NCI-H1092 treated with DMSO at 0.1 percent for 48 hours (cell line): ENCODE results near the gene GALNT7.

Experiments used
- DNase-seq: peaks from one replicate; lab custom pipeline; 2025; lab: John Stamatoyannopoulos, UW

GALNT7 gene

DNA sequence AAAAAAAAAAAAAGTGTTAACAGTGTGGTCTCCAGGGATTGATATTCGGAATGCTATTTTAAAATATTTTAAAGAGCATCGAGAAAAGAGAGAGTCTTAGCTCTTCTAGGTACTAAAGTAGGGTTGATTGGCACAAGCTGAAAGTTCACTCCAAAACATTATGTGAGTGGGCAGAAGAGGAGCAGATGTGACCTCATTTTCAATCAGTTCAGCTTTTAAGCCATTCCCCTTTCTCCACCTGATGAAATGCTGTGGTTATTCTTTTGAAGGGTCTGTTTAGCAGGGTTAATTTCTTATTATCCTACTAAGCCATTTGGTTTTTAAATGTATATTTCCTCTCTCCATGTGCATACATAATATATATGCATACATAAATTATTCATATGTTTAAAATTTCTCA is 69.2 kb downstream of the GALNT7 start:
- DNase-seq, result no peak

DNA sequence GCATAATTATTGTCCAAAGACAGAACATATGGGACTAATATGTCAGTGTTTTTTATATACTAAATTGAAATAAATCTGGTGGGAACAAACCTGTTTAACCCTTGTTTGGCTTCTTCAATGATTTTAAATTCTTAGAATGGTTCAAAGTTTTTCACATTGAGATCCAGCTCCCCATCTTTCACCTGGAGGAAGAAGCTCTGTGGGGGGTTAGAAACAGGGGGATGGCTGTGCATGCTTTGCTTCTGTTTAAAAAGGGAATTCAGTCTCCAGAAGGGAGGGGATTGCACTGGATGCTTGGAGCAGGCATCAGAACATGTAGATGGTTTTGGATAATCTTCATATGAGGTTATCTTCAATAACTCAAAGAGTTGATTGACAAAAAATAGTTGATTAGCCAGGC is 72.1 kb downstream of the GALNT7 start:
- DNase-seq, result no peak

DNA sequence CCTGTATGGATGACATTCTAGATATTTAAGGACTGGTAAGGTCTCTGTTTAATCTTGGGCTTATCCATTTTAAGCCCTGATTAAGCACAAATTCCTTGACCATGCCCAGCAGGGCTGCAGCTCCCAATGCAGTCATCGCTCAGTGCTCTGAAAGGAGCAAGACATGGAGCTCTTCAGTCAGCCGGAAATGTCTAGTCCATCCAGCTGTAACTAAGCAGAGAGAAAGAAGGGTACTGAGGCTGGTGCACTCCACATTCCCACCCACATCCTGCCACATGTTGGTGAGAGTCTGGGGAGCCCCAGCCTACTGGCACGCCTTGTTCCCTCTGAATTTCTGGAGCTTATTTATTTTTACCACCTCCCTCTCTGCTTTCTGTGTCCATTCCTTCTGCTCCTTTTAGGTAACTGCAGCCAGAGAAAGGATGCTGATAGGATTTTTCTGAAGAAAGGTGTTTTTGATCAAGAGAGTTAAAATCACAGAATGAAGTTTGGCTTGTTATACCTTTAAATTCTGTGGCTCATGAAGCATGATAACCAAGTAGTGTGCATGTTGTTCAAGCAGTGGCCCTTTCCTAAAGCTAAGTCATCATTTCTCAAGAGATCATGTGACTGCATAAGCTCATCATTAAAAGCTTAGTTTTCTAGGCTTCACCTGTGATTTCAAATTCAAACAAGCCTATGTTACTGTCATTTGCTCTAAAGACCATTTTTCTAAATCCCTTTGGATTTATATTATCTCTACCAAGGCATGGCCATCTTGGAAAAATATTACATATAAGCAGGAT is 74.0 kb downstream of the GALNT7 start:
- no peak for DNase-seq

DNA sequence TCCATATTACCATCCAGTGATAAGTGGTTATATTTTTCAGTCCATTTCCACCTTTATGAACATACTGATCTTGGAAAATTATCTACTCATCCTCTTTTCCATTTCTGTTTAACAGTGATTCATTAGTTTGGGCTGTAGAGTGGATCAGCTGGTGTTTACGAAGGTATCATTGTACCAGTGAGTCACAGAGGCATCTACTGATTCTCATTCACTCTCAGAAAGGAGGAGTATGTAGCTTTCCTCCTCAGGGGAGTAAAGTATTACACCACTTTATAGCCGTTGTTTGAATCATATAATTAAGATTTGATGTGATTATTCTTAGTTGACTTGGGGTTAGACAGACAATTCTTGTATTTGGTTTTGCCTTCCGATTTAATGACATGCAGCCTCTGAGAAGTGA is 74.7 kb downstream of the GALNT7 start:
- no peak for DNase-seq

DNA sequence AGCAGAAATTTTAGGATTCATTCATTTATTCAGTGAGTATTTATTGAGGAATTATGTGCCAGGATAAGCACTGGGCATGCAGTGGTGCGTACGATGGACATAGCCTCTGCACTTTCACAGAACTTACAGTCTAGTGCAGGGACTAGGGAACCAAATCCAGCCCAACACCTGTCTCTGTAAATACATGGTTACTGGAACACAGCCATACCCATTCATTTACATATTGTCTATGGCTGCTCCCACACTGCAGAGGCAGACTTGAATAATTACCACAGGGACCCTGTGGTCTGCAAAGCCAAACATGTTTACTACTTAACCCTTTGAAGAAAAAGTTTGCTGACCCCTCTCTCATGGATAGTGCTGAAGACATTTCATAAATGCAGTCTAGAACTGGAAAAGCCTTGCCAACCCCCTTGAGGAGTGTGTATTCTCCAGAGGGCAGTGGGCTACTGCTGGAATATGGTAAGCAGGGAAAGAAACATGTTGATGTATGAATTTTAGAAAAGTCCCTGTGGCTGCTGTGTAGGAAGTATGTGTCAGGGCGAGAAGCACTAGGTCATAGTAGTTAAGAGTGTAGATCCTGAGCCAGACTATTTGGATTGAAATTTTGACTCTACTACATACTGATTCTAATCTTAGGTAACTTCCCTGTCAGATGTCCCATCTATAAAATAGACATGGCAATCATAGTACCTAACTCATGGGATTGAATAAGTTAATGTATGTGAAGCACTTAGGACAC is 75.5 kb downstream of the GALNT7 start:
- peak; percentile 47 for DNase-seq

DNA sequence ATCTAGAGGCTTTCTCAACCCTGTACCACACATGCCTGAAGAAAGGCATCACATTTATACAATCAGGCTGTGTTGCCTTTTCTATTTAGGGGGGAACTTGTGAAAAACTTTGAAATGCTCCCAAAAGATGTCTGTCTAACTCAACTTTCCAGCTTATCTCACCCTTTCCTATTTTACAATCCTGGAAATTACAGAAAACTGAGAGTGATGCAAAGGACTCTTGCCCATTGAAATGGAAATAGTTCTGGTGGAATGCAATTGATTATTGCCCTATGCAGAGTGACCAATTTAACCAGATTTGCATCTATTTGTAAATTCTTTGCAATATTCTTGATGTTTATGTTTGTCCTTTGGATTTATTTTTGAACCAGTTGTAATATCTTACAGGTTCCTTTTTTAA is 77.3 kb downstream of the GALNT7 start:
- no peak for DNase-seq

DNA sequence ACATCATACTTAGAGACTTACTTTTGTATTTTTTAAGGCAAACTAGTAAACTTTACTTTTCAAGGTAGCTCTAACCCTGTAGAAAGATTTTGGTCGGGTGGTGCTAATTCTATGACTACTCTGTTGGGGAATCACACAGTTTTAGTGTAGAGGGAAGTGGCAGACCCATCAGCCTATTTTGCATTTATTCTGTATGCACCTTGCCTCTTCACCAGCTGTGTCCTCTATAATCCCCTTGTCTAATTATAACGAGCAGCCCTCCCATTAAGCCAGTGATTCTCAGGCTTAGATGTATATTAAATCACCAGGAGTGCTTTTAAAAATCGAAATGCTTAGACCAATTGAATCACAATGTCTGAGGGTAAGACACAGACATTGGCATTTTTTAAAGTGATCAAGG is 78.1 kb downstream of the GALNT7 start:
- DNase-seq, result peak; percentile 5

DNA sequence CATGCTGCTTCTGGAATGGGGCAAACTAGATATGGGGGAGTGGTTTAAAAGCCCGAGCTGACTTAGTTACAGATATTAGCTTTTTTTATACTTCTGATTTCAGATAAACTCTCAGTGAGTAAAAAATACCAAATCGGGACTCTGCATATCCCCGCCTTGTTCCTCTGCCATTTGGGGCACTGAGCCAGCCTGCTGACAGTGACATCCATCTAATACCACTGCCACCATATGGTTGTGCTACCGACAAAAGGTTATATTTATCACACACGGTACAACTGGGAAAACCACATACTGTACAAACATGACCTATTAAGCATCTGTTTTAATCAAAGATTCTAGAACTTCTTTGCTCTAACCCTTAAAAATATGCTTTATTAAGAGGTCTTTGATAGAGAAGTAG is 78.7 kb downstream of the GALNT7 start:
- no peak for DNase-seq

DNA sequence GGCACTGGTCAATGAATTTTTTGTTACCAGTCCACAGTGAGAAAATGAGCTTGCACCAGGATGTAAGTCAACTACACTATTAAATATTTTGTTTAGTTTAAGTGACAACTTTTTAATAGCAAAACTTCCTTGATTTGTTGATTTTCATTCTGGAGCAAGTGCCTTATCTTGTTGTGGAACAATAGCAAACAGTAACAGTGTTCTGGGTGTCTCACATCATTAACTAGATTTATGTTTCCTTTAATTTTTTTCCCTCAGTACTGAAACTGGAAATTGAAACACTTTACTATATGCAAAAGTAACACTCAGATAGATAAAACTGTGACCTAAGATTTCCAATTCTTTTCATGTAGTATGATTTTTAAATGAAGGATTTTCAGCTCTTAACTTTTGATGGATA is 80.1 kb downstream of the GALNT7 start:
- no peak for DNase-seq

DNA sequence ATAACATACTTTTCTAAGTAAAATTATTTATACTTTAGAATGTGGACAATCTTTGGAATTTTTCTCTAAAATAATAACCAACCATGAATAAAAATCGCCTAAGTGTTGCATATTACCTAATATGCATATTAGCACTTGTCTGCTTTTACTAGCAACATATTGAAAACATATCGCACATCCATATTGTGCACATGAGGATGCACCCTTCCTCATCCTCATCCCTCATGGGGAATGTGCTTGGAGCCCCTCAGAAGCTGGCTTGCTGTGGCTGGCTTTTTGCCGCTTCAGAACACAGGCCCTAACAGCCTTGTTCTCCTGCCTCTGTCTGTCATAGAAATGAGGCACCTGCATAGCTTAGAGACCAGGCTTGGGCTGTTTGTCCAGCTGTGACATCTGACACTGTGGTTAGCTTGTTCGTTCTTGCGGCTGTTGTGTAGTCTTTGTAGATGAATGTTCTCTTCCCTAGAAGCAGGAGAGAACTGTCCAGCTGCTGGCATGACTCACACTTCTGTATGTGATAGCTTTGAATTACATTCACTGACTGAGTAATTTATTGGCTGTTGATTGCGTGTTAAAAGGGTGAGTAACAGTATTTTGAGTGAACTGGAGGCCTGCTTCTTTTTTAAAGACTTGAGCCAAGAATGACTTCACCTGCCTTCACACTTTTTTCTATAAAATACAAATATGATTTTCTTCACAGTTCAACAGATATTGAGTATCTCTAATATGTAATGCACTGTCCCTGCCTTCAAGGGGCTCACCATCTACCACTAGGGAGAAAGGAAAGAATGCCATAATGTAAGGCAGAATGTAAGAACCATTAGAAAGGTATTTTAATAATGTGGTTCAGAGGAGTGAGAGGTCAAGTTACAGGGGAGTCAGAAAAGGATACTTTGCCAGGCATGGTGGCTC is 83.7 kb downstream of the GALNT7 start:
- peak; percentile 46 for DNase-seq

DNA sequence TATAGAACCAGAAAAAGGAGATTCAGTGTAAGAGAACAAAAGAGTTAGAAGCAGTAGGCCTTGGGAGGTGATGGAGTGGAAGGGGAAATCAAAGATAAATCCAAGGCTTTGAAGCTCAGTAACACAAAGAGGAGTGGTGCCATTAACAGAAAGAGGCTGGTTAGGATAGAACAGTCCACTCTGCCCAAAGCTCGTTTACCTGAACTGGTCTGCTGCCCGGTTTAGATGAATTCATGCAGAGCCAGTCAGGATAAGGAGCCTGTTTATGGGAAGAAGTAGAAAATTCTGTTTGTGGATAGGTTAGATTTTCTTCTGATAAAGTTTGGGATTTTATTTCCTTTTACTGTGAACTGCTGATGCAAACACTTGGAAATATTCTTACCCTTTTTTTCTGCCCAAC is 85.0 kb downstream of the GALNT7 start:
- no peak for DNase-seq

DNA sequence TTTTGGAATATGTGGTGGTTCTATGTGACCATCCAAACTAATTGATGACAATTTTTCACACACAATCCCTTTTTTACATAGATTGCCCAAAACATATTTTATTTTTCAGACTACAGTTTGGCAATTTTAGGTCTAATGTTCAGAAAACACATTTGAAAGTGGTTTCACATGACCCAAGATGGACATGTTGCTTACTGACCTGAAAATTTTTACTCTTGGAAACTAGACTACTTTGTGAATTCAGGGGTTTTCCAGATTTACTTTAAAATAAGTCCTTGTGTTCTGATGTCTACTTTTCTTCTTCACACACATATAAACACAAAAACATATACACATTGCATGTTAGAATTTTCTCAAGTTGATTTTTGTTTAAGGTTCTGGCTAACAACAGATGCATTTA is 86.0 kb downstream of the GALNT7 start:
- DNase-seq, result no peak

DNA sequence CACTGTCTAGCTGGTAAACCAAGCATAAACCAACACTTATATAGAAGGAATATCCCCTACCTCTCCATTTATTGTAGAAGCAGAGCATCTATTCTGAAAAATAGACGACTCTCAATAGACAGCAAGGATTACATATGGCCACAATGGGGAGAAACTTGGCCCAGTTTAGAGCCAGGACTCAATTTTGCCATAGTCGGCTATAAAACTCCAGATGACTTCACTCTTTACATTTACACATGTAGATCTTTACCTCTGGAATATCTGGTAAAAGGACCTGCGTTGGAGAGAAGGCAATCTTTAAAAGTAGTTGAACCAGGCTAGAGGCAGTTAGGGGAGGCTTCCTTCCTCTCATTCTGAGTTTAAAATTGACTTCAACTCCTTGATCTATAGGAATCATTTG is 88.2 kb downstream of the GALNT7 start:
- DNase-seq, result no peak

DNA sequence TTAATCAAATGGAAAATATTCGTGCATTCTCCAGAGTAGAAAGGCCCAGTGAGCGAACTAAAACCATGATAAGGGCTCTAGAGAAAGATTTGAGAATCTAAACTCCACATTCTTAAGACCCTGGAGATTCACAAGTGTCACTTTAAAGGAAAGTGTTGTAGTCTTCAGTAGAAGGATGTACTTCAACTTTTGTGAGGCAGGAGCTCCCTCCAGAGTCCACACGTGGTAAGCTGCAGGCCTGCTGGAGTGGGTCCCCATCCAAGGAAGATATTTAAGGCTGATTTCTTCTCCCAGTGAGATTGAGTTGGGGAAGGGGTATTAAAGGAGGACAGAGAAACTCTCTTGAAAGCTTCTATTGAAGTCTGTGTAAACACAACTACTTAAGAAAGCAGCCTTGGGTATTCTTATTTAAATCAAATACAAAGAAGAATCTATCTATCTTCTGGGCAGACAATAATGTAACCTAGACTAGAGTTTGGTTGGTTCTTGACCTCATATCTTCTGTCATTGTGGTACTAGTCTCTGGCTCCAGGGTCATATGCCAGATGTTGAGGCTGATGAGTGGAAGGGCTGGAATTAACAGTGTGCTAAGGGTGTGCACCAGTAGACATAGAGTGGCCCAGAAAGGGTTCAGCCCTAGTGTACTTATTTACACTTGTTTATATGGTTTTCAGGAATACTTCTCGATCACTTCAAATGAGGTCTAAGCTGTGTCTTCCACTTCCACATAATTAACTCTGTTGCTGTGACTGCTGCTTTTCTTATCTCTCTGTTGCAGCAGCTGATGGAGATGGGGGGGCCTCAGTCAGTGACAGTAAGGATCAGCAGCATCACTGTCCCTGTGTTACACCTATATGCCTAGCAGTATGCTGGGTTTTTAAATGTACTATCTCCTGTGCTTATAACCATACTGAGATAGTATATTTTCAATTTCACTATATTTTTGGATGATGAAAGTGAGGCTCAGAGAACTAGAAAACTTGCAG is 89.4 kb downstream of the GALNT7 start:
- peak; percentile 65 for DNase-seq

DNA sequence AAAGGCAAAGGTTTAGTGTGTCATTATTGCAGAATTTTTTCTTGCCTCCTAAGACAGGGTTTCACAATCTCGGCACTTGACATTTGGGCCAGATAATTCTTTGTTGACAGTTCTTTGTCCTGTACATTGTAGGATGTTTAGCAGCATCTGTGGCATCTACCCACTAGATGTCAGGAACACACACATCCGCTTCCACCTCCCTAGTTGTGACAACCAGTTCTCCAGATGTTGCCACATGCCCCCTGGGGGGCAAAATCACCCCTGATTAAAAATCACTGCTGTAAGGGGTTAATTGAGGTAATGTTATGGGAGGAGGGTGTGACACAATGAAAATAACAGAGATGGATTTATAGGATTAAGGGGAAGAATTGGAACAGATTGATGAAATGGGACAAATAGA is 90.3 kb downstream of the GALNT7 start:
- no peak for DNase-seq

DNA sequence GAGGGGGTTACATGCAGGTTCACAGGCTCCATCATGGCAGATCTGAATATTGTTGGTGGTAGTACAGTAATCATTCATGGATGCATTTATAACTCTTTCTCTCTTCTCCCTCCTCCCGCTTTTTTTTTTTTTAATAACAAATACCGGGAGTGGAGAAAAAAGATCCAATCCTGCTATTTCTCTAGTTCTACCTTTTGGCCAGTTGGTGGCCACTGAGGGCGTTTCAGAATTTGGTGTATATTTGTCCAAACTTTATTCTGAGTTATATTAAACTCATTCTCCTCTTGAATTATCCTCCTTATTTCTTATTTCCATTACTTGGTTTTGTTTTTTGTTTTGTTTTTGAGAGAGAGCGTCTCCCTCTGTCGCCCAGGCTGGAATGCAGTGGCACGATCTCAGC is 90.7 kb downstream of the GALNT7 start:
- no peak for DNase-seq

DNA sequence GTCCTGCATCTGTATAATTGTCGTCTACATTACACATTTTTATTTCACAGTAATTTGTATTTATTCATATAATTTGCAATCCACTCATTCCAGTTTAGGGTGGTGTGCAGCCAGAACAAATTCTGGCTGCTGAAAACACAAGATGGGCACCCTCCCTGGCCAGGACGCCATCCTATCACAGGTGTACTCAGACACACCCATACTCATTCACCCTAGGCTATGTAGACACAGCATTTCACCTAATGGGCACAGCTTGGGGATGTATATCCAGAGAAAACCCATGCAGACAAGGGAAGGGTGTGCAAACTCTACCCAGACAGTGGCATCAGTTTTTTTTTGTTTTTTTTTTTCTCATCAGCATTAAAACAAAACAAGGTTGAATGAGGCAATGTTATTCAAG is 92.4 kb downstream of the GALNT7 start:
- no peak for DNase-seq

DNA sequence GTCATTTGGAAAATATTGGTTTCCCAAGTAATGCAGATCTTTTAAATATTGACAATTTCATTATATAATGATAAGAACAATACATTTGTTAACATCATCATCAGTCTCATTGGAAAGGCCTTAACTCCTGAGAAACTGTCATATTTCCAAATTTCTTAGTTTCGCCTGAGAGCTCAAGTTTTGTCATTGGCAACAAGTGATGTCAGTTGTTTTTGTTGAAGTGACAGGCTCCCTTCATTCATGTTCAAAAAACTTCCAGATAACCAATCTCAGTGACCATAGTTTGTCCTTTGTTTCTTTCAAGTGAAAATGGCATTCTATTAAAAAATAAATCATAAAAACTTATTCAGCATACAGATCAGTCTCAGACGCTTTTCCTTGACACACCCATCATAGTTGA is 93.8 kb downstream of the GALNT7 start:
- DNase-seq, result no peak

DNA sequence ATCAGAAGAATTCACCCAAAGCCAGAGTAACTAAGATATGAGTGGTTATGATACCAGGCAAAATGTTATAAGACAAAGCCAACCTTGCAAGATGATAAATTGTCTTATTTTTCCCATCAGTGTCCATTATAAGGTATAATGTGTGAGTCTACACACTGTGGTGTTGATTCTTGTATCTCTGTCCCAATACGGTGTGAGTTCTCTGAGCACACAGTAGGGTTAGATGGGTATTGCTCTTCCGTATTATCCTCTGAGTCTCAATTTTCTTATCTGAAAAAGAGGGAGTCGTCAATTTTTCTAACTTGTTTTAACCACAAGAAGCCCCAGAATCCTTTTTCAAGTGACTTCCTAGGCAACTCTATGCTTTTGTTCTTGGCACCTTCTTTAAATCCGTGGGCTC is 95.6 kb downstream of the GALNT7 start:
- no peak for DNase-seq

DNA sequence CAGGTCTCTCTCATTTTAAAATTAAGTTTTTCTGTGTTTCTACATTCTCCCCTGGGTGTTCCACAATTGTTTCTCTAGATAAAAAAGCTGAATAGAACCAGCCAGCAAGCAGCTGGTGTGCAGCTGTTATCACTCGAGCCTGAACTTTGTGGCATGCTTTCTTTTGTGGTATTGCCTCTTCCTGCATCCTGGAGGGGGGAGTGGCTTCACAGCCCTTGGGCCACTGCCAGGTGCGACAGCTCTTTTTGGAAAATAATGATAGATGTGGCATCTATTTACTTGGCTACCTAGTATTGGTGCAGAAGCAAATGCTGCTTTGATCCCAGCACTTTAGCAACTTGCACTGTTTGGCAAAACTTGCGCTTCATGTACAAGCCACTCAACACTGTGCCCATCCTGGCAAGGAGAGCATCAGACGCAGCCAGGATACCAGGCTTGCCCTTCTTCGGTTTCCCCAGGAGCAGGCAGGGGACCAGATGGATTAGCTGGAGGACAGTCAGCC is 96.1 kb downstream of the GALNT7 start:
- peak; percentile 77 for DNase-seq

DNA sequence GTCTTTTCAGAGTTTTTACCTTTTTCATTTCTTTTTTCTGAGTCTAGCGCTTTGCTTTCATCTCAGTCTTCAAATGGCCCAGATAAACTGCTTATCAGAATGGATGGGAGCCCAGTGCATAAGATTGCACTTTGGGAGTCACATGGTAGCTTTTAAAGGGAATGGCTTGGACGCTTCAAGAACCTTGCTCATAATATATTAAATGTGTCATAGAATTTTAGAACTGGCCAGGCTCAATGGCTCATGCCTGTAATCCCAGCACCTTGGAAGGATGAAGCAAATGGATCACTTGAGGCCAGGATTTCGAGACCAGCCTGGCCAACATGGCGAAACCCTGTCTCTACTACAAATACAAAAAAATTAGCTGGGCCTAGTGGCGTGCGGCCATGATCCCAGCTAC is 97.1 kb downstream of the GALNT7 start:
- no peak for DNase-seq
